Tongue (tissue), 2 donors: Measurements from ENCODE around the gene PYGO1. TPM values are rescaled to one million over a fixed set of nuclear protein-coding genes. Genes with fewer than 3 reads are reported as not detected.

ENCODE experiments used
- DNase-seq: peaks from one replicate; pipeline ENCODE4 v3.0.0-alpha.2; 2015
- total RNA-seq: library from RNA; depleted of rRNA; stranded (reverse); fragments of >200 nt; gene quantifications from one replicate; pipeline ENCODE4 v1.2.3, GENCODE V29; 2014

The PYGO1 gene
- total RNA-seq, 1 donor from 2014 or later: 22.6 TPM

DNA sequence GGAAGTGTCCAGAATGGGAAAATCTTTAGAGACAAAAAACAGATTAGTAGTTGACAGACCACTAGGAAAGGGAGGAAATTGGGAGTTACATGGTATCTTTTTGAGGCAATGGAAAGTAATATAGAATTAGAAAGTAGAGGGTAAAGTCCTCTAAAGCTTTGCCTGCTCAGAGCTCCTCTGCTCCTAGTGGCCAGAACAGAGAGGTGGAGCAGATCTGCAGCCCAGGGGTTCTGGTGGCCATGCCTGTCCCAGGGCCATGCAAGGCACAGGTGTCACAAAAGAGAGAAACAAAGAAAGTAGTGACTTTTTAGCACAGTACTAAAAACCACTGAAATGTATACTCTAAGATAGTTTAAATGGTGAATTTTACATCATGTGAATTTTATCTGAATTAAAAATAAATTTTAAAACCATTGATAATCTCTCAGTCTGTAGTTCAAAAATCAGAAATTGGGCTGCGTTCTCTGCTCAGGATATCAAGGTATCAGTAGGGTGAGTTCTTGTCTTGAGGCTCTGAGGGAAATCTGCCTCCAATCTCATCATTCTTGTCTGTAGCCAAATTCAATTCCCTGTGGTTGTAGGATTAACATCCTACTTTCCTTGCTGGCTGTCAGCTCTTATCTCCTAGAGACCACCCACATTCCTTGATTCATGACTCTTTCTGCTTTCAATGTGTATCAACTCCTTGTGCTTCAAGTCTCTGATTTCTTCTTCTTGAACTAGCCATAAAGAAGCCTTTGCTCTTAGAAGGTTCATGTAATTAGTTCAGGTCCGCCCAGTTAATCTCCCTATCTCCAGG is 23.6 kb downstream of the PYGO1 start:
- no peak for DNase-seq

DNA sequence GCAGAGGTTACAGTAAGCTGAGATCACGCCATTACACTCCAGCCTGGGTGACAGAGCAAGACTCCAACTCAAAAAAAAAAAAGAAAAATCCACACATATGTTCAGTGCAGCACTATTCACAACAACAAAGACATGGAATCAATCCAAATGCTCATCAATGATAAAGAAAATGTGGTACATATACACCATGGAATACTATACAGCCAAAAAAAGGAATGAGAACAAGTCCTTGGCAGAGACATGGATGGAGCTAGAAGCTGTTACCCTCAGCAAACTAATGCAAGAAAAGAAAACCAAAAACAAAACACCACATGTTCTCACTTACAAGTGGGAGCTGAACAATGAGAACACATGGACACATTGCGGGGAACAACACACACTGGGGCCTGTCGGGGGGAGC is 25.5 kb downstream of the PYGO1 start:
- DNase-seq: no peak

- no peak for DNase-seq
These were observed 33.1 kb downstream of the PYGO1 start for GRCh38 chr15:55555089-55555488.

- DNase-seq: peak; percentile 67
These were observed 35.2 kb downstream of the PYGO1 start for GRCh38 chr15:55552926-55553325.

DNA sequence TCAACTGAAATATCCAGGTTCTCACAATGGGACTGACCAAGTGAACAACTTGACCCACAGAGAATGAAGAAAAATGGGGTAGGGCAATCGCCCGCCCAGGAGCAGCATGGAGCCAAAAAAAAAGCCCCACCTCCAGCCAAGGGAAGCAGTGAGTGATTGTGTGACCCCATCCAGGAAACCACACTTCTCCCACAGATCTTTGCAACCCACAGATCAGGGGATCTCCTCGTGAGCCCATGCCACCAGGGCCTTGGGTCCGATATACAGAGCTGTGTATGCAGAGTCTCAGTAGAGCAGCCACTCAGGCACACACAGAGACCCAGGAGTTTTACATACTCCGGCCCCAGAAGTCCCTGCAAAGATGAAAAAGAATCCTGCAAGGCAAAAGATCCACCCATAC is 35.7 kb downstream of the PYGO1 start:
- no peak for DNase-seq

DNA sequence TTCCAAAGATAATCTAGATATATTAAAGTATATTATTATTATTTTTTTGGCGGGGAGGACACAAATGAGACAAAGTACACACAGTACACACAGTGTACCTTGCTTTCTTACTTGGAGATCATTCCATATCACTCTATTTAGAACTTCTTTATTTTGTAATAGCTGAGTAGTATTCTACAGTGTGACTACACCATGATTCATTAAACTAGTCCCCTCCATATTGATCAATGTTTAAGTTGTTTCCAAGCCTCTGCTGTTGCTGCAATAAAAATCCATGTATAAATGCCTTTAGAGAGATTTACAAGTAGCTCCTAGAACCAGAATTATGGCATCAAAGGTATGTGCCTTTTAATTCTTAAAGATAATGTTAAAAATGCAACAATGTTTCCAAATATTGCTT is 38.8 kb downstream of the PYGO1 start:
- DNase-seq: no peak

DNA sequence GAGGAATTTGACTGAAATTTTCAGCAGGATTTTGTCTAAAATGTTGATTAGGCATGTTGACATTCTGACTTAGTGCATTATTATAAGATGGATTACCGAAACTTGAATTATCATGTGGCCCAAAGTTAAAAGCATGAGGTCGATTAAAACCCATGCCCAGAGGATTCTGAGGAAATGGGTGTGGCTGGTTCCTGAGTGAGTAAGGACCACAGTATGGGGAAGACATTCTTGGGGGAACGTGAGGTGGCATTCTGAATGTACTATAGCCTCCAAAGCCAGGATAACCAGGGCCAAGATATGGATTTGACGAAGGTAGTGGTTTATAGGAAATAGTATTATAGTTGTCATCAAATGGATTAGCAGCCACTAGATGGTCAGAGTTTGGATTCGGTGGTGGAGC is 41.4 kb downstream of the PYGO1 start:
- DNase-seq: no peak

DNA sequence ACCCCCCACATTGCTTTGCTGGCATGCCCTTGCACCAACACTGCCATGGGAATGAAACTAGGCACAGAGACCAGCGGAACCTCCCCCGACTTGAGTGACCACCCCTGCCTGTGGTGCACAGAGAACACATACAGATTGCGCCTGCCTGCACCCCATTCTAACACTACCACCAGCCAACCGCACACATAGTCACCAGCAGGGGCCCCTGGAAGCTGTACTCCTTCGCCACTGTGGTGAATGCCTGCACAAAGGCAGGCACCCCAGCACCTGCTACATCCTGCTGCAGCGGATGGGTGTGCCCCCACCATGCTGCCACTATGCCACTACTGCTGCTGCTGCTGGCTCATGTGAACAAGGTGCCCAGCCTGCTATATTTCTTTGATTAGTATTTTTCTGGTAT is 52.7 kb downstream of the PYGO1 start:
- no peak for DNase-seq

GRCh38 chr15:55532944-55533343 is 55.2 kb downstream of the PYGO1 start:
- DNase-seq: no peak

GRCh38 chr15:55530861-55531313 is 57.3 kb downstream of the PYGO1 start:
- DNase-seq: no peak

DNA sequence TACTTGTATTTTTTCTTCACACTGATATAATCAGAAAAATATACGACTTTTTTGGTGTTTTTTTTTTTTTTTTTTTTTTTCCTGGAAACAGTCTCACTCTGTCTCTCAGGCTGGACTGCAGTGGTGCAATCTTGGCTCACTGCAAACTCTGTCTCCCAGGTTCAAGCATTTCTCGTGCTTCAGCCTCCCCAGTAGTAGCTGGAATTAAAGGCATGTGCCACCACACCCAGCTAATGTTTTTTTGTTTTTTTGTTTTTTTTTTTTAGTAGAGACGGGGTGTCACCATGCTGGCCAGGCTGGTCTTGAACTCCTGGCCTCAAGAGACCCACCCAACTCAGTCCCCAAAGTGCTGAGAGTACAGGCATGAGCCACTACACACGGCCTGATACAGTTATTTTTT is 59.3 kb downstream of the PYGO1 start:
- no peak for DNase-seq

GRCh38 chr15:55527150-55527549 is 61.0 kb downstream of the PYGO1 start:
- no peak for DNase-seq

DNA sequence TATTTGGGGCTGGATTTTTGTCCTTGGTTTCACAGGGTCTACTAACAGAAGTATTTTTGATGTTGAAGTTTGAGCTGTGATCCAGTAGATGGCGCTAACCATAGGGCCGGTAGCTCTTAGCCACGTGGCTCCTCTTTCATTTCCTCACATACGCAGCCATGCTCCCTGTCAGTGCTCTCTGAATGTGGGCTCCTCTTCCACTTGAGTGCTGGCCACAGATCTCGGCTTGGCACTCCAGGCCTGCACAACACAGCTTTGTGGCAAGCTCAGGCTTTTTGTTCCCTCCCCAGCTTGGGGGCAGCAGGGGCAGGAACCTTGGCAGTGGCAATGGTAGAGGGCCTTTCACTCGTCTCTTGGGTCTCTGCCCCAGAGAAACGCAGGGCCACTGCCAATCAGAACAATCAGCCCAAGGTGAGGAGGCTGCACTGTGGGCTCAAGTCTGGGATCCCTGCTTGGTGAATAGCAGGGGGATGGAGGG is 61.5 kb downstream of the PYGO1 start:
- peak; percentile 12 for DNase-seq

DNA sequence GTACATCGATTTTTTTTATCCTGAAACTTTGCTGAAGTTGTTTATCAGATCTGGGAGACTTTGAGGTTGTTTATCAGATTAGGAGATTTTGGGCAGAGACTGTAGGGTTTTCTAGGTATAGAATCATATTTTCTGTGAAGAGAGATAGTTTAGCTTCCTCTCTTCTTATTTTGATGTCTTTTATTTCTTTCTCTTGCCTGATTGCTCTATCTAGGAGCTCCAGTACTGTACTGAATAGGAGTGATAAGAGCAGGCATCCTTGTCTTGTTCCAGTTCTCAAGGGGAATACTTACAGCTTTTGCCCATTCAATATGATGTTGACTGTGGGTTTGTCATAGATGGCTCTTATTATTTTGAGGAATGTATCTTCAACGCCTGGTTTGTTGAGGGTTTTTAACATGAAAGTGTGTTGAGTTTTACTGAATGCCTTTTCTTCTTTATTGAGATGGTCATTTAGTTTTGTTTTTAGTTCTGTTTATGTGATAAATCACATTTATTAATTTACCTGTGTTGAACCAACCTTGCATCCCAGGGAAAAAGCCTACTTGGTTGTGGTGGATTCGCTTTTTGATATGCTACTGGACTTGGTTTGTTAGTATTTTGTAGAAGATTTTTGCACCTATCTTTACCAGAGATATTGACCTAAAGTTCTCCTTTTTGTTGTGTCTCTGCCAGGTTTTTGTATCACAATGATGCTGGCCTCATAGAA is 65.2 kb downstream of the PYGO1 start:
- DNase-seq: no peak

GRCh38 chr15:55518641-55519040 is 69.5 kb downstream of the PYGO1 start:
- DNase-seq: no peak

- no peak for DNase-seq
These were observed 70.1 kb downstream of the PYGO1 start for GRCh38 chr15:55518009-55518408.

- no peak for DNase-seq
These were observed 72.0 kb downstream of the PYGO1 start for GRCh38 chr15:55515991-55516776.

GRCh38 chr15:55515491-55515890 is 72.7 kb downstream of the PYGO1 start:
- no peak for DNase-seq

DNA sequence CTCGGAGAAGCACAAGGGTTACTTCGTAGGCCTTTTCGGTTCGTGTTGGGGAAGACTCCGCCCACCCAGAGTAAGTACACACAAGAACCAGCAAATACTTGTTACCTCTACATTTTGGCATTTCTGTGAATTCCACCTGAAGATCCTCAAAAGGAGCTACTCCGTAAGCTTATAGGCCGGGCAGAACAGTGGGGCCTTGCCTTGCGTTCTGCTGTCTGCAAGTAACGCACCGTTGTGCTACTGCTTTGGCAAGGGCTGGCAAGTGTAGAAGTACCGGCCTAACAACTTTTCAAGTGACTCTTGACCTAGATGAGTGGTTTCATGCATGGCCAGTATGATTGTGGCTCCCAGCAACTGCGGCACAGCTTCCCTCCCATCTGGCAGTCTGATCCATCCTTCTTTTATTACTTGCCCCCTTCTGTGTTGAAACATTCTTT is 73.7 kb downstream of the PYGO1 start:
- no peak for DNase-seq

DNA sequence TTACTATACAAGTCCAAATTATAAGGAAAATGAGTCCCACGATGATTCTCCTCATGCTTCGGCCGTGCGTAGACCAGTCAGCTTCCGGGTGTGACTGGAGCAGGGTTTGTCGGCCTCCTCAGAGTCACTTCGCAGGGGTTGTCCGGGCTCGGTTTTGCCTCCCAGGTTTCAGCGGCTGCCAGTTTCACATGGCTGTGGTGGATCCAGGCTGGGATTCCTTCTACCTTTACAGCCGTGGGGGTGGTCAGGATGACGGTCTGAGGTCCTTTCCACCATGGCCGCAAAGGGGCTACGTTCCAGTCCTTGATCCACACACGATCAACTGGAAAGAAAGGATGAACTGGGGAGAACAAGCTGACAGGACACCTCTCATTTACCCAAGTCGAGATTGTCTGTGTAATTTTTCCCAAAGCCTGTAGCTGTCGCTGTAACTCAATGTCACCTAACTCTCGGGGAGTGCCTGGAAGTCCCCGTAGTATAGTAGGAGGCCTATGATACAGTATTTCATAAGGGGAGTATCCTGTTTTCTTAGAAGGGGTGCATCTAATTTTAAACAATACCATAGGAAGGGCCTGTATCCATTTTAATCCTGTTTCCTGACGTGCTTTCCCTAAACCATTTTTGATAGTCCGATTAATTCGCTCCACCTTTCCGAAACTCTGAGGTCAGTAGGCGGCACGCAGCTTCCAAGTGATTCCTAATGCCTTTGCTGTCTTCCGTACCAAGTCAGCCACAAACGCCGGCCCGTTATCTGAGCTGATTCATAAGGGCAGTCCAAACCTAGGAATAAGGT is 74.3 kb downstream of the PYGO1 start:
- DNase-seq: peak; percentile 41

- DNase-seq: no peak
These were observed 75.0 kb downstream of the PYGO1 start for GRCh38 chr15:55513152-55513551.

- no peak for DNase-seq
These were observed 80.6 kb downstream of the PYGO1 start for GRCh38 chr15:55507567-55507966.
